Measurements from ENCODE around the gene CELSR1.
"Not testable (repeated sequence)": the region's sequence is repeated elsewhere in the genome, so short reads cannot be mapped to it uniquely, and the experiment has no call there.

Gene CELSR1

GRCh38 chr22:46397049-46397448 lies 140.4 kb downstream of the CELSR1 start:
- H2AFZ ChIP-seq (ENCODE audit: low read length); H3K27me3 ChIP-seq (ENCODE audit: control insufficient read depth in 3 of 3, insufficient read depth in 3 of 3, low read depth in 1 of 3, low read length in 3 of 3); H4K91ac ChIP-seq (ENCODE audit: low read depth, low read length, poor library complexity); H3K4me1 ChIP-seq (ENCODE audit: control insufficient read depth in 2 of 2, insufficient read depth in 1 of 2, low read depth in 1 of 2, low read length in 2 of 2); H3K9me3 ChIP-seq (replicated peaks in 1 of 2; ENCODE audit: control insufficient read depth in 2 of 2, insufficient read depth in 1 of 2, low read depth in 1 of 2, low read length in 2 of 2); H2BK5ac ChIP-seq (ENCODE audit: low read length); H3K4me3 ChIP-seq (ENCODE audit: low read length in 2 of 2); H3K4ac ChIP-seq (ENCODE audit: low read length); H3K14ac ChIP-seq (ENCODE audit: low read length); H3K18ac ChIP-seq (ENCODE audit: low read length); H4K8ac ChIP-seq (ENCODE audit: low read depth, low read length); H2BK120ac ChIP-seq (ENCODE audit: low read depth, low read length); H2BK15ac ChIP-seq (ENCODE audit: low read length); H3K9ac ChIP-seq (ENCODE audit: low read depth, low read length, poor library complexity); DNase-seq (ENCODE audit: low spot score); H3K27ac ChIP-seq (replicated peaks; ENCODE audit: low read length); H3K4me2 ChIP-seq (ENCODE audit: insufficient read depth, low read length, poor library complexity, severe bottlenecking); H2AK5ac ChIP-seq (ENCODE audit: low read depth, low read length); H3K79me1 ChIP-seq (ENCODE audit: low read depth, low read length); H3K23ac ChIP-seq (ENCODE audit: low read depth, low read length, poor library complexity); H2BK12ac ChIP-seq (ENCODE audit: low read length): not testable (repeated sequence)
- peaks cover 4 to 33% of the 10 kb centered on the region in 2 donors for H3K36me3 ChIP-seq (replicated peaks in 1 of 2; ENCODE audit: control insufficient read depth in 2 of 2, insufficient read depth in 2 of 2, low read length in 2 of 2)
- WGBS, 2 donors (ENCODE audit: extremely low coverage in 2 of 2, insufficient read length in 2 of 2, insufficient replicate concordance in 1 of 2), result no CpG with 5 or more reads among the region's 5 CpGs

GRCh38 chr22:46395145-46395544 lies 142.3 kb downstream of the CELSR1 start:
- Histone ChIP-seq H4K8ac (ENCODE audit: low read depth, low read length) (peak overlapping the region; percentile 32), H3K9ac (ENCODE audit: low read depth, low read length, poor library complexity) (no peak overlapping the region), H2BK120ac (ENCODE audit: low read depth, low read length) (no peak overlapping the region), H3K4me1 (ENCODE audit: control insufficient read depth in 2 of 2, insufficient read depth in 1 of 2, low read depth in 1 of 2, low read length in 2 of 2) (no peaks in the 10 kb centered on the region), H2BK5ac (ENCODE audit: low read length) (no peak overlapping the region), H3K4me2 (ENCODE audit: insufficient read depth, low read length, poor library complexity, severe bottlenecking) (no peak overlapping the region), H3K27ac (replicated peaks; ENCODE audit: low read length) (no peak overlapping the region), H3K27me3 (ENCODE audit: control insufficient read depth in 3 of 3, insufficient read depth in 3 of 3, low read depth in 1 of 3, low read length in 3 of 3) (no peaks in the 10 kb centered on the region), H2AK5ac (ENCODE audit: low read depth, low read length) (no peak overlapping the region), H3K79me1 (ENCODE audit: low read depth, low read length) (no peaks in the 10 kb centered on the region), H2BK12ac (ENCODE audit: low read length) (no peak overlapping the region), H3K36me3 (replicated peaks in 1 of 2; ENCODE audit: control insufficient read depth in 2 of 2, insufficient read depth in 2 of 2, low read length in 2 of 2) (peaks cover 4 to 41% of the 10 kb centered on the region in 2 donors), H3K9me3 (replicated peaks in 1 of 2; ENCODE audit: control insufficient read depth in 2 of 2, insufficient read depth in 1 of 2, low read depth in 1 of 2, low read length in 2 of 2) (peaks cover 0 to 2% of the 10 kb centered on the region in 2 donors), H3K4me3 (ENCODE audit: low read length in 2 of 2) (no peak overlapping the region), H3K14ac (ENCODE audit: low read length) (no peak overlapping the region), H2BK15ac (ENCODE audit: low read length) (no peak overlapping the region), H3K4ac (ENCODE audit: low read length) (no peak overlapping the region), H3K18ac (ENCODE audit: low read length) (no peak overlapping the region), H4K91ac (ENCODE audit: low read depth, low read length, poor library complexity) (no peak overlapping the region), H3K23ac (ENCODE audit: low read depth, low read length, poor library complexity) (no peak overlapping the region), H2AFZ (ENCODE audit: low read length) (no peak overlapping the region)
- no CpG with 5 or more reads among the region's 13 CpGs for WGBS, 2 donors (ENCODE audit: extremely low coverage in 2 of 2, insufficient read length in 2 of 2, insufficient replicate concordance in 1 of 2)
- DNase-seq (ENCODE audit: low spot score), result no peak

- no CpG with 5 or more reads among the region's 14 CpGs for WGBS, 2 donors (ENCODE audit: extremely low coverage in 2 of 2, insufficient read length in 2 of 2, insufficient replicate concordance in 1 of 2)
- no peak overlapping the region for H3K27ac ChIP-seq (replicated peaks; ENCODE audit: low read length)
- DNase-seq (ENCODE audit: low spot score), result no peak
- no peak overlapping the region for H2BK15ac ChIP-seq (ENCODE audit: low read length)
- no peaks in the 10 kb centered on the region for H3K4me1 ChIP-seq (ENCODE audit: control insufficient read depth in 2 of 2, insufficient read depth in 1 of 2, low read depth in 1 of 2, low read length in 2 of 2)
- peaks cover 0 to 2% of the 10 kb centered on the region in 2 donors for H3K9me3 ChIP-seq (replicated peaks in 1 of 2; ENCODE audit: control insufficient read depth in 2 of 2, insufficient read depth in 1 of 2, low read depth in 1 of 2, low read length in 2 of 2)
- H3K79me1 ChIP-seq (ENCODE audit: low read depth, low read length), result no peaks in the 10 kb centered on the region
- peak overlapping the region; percentile 17 for H2AK5ac ChIP-seq (ENCODE audit: low read depth, low read length)
- no peak overlapping the region for H3K14ac ChIP-seq (ENCODE audit: low read length)
- no peak overlapping the region for H3K4me3 ChIP-seq (ENCODE audit: low read length in 2 of 2)
- H3K4ac ChIP-seq (ENCODE audit: low read length), result no peak overlapping the region
- no peak overlapping the region for H4K91ac ChIP-seq (ENCODE audit: low read depth, low read length, poor library complexity)
- H3K4me2 ChIP-seq (ENCODE audit: insufficient read depth, low read length, poor library complexity, severe bottlenecking), result no peak overlapping the region
- no peak overlapping the region for H4K8ac ChIP-seq (ENCODE audit: low read depth, low read length)
- no peak overlapping the region for H2AFZ ChIP-seq (ENCODE audit: low read length)
- no peak overlapping the region for H2BK12ac ChIP-seq (ENCODE audit: low read length)
- H3K23ac ChIP-seq (ENCODE audit: low read depth, low read length, poor library complexity), result no peak overlapping the region
- no peaks in the 10 kb centered on the region for H3K27me3 ChIP-seq (ENCODE audit: control insufficient read depth in 3 of 3, insufficient read depth in 3 of 3, low read depth in 1 of 3, low read length in 3 of 3)
- no peak overlapping the region for H3K9ac ChIP-seq (ENCODE audit: low read depth, low read length, poor library complexity)
- peaks cover 3 to 41% of the 10 kb centered on the region in 2 donors for H3K36me3 ChIP-seq (replicated peaks in 1 of 2; ENCODE audit: control insufficient read depth in 2 of 2, insufficient read depth in 2 of 2, low read length in 2 of 2)
- H2BK120ac ChIP-seq (ENCODE audit: low read depth, low read length), result no peak overlapping the region
- peak overlapping the region; percentile 77 for H3K18ac ChIP-seq (ENCODE audit: low read length)
- no peak overlapping the region for H2BK5ac ChIP-seq (ENCODE audit: low read length)
Observed at GRCh38 chr22:46394622-46395021, 142.8 kb downstream of the CELSR1 start.

GRCh38 chr22:46393873-46394272 lies 143.5 kb downstream of the CELSR1 start:
- Histone ChIP-seq H3K23ac (ENCODE audit: low read depth, low read length, poor library complexity) (no peak overlapping the region), H3K27me3 (ENCODE audit: control insufficient read depth in 3 of 3, insufficient read depth in 3 of 3, low read depth in 1 of 3, low read length in 3 of 3) (no peaks in the 10 kb centered on the region), H3K18ac (ENCODE audit: low read length) (no peak overlapping the region), H3K4ac (ENCODE audit: low read length) (no peak overlapping the region), H3K4me3 (ENCODE audit: low read length in 2 of 2) (no peak overlapping the region), H4K91ac (ENCODE audit: low read depth, low read length, poor library complexity) (no peak overlapping the region), H3K14ac (ENCODE audit: low read length) (no peak overlapping the region), H2BK15ac (ENCODE audit: low read length) (no peak overlapping the region), H2BK12ac (ENCODE audit: low read length) (peak overlapping the region; percentile 14), H2BK5ac (ENCODE audit: low read length) (no peak overlapping the region), H3K36me3 (replicated peaks in 1 of 2; ENCODE audit: control insufficient read depth in 2 of 2, insufficient read depth in 2 of 2, low read length in 2 of 2) (peaks cover 2 to 38% of the 10 kb centered on the region in 2 donors), H3K9me3 (replicated peaks in 1 of 2; ENCODE audit: control insufficient read depth in 2 of 2, insufficient read depth in 1 of 2, low read depth in 1 of 2, low read length in 2 of 2) (peaks cover 0 to 2% of the 10 kb centered on the region in 2 donors), H3K4me1 (ENCODE audit: control insufficient read depth in 2 of 2, insufficient read depth in 1 of 2, low read depth in 1 of 2, low read length in 2 of 2) (no peaks in the 10 kb centered on the region), H3K4me2 (ENCODE audit: insufficient read depth, low read length, poor library complexity, severe bottlenecking) (no peak overlapping the region), H3K79me1 (ENCODE audit: low read depth, low read length) (no peaks in the 10 kb centered on the region), H2AFZ (ENCODE audit: low read length) (no peak overlapping the region), H3K27ac (replicated peaks; ENCODE audit: low read length) (no peak overlapping the region), H4K8ac (ENCODE audit: low read depth, low read length) (no peak overlapping the region), H2BK120ac (ENCODE audit: low read depth, low read length) (no peak overlapping the region), H3K9ac (ENCODE audit: low read depth, low read length, poor library complexity) (no peak overlapping the region), H2AK5ac (ENCODE audit: low read depth, low read length) (peak overlapping the region; percentile 30)
- DNase-seq (ENCODE audit: low spot score), result no peak
- WGBS, 2 donors (ENCODE audit: extremely low coverage in 2 of 2, insufficient read length in 2 of 2, insufficient replicate concordance in 1 of 2), result no CpG with 5 or more reads among the region's 14 CpGs

All from neuronal stem cell (in vitro differentiated cells).